HG03064 (cell line): ENCODE measurements around the gene TMTC1.
"Not testable (repeated sequence)": the region's sequence is repeated elsewhere in the genome, so short reads cannot be mapped to it uniquely, and the experiment has no call there.

Experiments used
- ATAC-seq: cut with Tn5 transposase; IDR thresholded peaks from one replicate; pipeline ENCODE4 v1.9.1; 2021; ENCODE audit warnings: low read depth; ENCODE audit not compliant: unreplicated experiment

The TMTC1 gene

DNA sequence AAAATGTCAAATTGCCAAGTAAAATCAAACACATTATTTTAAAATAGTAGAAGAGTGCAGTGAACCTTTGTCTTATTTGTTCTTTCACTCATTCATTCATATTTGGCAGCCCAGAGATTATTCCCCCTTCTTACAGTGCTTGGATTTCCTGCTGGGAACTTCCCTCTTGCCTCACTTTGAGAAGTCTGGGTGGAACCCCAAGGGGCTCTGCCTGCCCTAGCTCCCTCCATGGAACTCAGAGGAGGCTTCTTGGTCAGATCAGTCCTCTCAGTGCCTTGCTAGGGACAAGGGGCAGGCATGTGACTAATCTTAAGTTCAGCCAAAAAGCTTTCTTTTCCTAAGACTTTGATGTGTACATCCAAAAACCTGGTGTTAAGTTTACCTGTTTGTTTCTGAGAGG, 201.6 kb downstream of the TMTC1 start:
- no peak for ATAC-seq

DNA sequence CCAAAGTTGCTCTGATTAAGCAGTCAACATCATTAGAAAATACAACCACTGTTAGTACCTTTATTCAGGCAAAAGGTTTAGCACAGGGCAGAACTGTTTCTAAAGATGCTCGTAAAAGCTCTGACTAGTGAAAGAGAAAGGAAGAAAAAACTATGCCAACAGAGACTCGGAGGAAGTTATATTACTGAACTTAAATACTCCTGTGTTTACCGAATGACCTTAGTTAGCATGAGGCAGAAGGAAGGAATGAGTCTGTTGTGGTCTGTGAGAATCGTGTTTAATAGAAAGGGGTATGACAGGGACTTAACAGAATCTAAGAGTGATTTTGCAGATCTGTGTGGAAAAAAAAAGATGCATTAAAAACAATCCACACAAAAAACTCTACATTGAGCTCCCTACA, 202.1 kb downstream of the TMTC1 start:
- no peak for ATAC-seq

DNA sequence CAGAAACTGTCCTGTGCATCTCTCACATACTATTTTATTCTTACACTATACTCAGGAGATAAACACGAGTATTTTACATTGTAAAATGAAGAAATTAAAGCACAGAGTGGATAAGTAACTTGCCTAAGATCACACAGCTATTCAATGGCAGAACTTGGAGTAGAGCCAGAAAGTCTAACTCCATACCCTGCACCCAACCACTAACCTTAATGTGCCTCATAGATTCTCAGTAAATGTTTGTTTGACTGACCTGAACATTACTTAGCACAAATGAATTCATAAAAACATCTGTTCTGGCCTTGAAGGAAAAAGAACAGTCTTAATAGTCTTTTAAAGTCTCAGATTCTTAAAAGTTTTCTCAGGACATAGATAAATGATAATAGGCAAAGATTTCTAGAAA, 202.8 kb downstream of the TMTC1 start:
- no peak for ATAC-seq

DNA sequence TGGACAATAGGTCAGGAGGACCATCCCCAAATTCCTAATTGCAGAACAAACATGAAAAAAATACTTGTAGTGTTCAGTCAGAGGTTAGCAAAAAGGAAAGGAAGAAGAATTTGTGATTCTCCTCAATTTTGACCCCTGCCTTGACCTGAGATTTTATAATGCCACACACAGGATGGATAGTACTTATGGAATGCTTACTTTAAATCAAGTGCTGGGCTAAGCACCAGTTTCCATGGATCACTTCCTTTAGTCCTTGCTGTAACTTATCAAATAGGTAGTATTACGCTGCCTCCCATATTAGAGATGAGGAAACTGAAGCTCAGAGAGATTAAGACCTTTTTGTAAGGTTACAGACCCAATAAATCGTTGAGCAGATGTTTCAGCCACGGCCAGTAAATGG, 205.0 kb downstream of the TMTC1 start:
- no peak for ATAC-seq

DNA sequence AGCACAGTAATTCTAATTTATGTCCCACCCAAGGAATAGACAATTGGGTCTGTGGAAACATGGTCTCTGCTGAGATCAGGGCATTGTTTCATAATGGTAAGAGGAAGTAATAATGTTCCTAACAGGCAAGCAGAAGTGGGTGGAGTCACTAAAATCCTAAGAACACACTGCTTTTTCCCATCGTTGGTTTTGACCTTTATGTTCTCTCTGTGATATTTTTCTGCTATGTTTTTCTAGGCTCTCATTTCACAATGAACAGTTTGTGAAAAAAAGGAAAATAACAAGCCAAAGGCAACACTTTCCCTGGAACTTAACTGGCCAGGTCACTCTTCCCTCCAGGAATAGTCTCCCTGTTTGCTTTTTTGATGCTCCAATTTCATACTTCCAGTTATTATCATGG, 205.7 kb downstream of the TMTC1 start:
- ATAC-seq: no peak

DNA sequence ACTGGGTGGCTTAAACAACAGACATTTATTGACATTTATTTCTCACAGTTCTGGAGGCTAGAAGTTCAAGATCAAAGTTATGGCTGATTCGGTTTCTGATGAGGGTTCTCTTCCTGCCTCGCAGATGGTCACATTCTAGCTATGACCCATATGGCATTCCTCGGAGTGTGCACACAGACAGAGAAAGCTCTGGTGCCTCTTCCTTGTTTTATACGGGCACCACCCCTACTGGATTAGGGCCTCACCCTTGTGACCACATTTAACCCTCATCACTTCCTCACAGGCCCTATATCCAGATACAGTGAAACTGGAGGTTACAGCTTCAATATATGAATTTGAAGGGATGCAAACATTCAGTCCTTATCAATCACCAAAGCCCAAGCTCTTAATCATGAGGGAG, 209.2 kb downstream of the TMTC1 start:
- ATAC-seq: no peak

DNA sequence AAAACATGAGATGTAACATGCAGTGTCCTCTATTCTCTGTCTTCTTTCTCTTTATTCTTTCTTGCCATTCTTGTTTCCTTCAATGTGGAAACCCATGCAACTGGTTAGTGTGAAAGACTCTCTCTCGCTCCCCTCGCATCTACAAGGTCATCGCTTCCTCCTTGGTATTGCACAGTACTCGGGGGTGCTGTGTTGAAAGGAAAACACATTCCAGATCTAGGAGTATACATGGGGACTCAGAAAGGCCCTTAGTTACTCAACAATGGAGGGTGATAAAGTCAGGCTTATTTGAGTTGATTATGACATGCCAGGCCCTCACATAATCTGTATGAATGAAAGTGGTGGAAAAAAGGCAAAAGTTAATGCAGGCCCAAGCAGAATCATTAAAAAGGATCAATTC, 210.8 kb downstream of the TMTC1 start:
- ATAC-seq: no peak

DNA sequence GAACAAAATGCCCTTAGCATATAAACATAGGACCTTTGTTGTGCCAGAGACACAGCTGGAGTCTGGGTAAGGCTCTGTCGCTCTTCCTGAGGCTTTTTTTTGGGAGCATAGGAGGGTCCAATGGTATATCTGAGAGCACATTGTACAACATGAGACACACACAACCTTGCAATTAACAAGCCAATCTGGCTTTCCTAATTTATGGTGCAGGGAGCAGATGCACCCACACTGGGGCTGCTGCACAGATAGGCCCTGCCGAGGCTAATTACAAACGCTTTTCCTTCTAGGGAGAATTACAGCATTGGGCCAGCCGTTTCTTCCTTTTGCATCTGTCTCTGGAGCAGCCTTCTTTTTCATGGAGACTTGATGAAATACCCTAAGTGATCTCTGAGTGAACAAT, 211.3 kb downstream of the TMTC1 start:
- ATAC-seq: no peak

DNA sequence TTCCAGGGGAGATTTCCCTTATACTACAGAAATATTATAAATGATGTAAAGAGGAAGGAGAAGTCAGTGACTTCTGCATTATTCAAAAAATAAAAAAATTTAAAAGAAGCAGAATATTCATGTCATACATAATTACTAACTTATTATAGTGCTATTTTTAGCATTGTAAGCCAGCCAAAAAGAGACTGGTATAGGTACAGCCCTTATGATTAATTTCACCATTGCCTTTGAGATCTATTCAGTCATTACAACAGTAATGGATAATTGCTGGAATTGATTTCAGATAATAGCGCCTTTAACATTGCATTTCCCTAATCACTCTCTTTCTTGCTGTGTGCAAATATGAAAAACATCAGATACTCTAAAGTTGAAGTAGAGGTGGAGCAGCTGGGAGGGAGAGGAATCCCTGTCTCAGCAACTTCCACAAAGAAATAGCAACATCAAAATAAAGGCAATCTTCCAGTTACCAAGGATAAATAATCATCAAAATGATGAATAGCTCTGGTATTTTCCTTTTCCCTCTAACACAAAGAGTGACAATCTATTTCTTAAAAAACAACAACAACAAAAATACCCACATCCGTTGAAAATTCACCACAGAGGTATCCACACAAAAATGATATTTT, 214.5 kb downstream of the TMTC1 start:
- ATAC-seq: no peak

DNA sequence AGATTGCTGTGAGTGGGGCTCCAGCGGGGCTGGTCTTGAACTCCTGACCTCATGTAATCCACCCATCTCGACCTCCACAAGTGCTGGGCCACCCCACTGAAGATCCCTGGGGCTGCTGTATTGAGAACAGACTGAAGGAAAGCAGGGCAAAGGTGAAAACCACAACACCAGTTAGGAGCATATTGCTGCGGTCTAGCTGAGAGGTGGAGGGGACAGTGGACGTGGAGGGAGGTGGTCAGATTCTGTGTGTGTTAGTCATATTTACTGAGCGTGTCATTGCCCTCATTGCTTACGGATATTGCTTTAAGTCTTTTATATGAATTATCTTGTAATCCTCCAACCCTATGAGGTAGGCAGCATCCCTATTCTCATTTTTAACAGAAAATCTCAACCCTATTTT, 217.3 kb downstream of the TMTC1 start:
- ATAC-seq: no peak

DNA sequence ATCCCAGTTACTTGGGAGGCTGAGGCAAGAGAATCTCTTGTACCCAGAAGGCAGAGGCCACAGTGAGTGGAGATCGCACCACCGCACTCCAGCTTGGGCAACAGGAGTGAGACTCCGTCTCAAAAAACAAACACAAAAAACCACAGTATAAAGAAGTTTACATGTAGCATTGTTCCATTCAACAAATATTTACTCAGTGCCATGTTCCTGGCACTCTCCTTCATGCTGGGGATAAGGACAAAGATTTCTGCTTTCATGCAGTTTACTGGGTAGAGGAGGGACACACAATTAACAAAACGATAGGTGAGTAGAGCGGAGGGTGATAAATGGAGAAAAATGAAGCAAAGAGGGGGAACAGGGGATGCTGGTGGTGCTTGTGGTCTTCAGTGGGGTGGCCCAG, 218.0 kb downstream of the TMTC1 start:
- no peak for ATAC-seq

DNA sequence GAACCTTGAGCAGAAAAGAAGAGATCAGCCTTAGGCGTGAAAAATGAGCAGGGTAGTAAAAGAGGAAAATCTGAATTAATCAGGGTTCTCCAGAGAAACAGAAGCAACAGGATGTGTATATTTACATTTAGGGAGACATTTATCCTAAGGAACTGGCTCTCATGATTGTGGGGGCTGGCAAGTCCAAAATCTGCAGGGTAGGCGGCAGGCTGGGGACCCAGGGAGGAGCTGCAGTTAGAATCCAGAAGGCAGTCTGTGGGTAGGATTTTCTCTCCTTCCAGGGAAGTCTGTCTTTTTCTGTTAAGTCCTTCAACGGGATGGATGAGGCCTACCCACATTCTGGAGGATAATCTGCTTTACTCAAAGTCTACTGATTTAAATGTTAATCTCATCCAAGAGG, 218.8 kb downstream of the TMTC1 start:
- ATAC-seq: no peak

DNA sequence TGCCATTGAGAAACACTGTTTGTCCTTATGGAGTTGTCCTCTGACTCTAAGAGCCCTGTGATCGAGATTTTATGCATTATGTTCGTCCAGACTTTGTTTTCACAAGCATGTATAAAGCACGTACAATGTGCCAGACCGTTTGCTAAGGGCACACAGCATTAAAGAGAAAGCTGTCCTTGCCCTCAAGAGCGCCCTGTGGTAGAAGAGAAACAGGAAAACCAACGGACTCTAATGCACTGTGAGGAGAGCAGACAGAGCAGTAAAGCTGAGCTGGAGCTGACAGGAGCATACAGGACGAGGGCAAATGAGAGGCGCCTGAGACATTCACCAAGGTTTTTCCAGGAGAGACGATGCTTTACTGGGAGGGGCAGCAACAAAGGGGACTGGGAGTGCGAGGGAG, 220.1 kb downstream of the TMTC1 start:
- no peak for ATAC-seq

DNA sequence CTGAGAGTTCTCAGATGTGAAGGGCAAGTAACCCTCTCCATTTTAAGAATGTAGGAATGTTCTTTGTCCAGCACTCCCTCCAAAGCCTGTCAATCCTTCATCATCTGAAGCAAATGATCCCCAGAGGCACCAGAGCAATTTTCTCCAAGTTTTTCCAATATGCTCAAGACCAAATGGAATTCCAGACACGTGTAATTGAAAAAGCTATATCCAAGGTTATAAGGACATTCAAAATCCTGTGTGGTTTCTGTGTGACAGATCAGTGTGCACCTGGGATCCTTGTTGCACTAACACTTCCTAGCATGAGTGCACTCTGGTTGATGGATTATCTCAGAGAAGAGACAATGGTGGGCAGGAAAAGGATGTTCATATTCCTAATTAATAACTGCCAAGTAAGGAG, 220.7 kb downstream of the TMTC1 start:
- no peak for ATAC-seq

DNA sequence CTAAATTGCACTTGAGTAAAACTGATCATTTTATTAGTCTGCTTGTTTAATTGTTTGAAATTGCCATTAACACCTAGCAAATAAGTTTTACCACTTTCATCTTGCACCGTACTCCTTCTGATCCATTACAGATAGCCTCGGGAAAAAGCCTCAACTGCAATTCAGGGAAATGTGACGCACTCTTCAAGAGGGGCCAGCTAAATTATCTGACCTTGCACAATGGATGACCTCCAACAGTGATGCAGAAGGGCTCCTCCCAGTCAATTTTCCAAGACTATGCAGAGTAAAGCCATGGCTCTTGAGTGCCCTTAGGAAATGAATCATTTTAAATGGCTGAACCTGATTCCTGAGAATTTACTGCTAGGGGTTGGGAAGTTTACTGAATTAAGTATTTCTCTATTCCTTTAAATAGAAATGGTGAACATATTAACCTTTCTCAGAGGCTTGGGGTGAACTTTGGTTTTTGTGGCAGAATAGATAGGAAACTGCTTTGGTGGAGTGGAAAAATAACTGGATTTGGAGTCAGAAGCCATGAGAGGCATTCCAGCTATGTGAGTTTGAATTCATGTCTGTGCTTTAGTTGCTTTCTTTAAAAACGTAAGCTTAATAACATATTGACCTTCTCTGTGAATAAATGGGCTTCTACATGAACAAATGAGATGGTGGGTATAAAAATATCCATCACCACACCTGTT, 221.5 kb downstream of the TMTC1 start:
- ATAC-seq: no peak

DNA sequence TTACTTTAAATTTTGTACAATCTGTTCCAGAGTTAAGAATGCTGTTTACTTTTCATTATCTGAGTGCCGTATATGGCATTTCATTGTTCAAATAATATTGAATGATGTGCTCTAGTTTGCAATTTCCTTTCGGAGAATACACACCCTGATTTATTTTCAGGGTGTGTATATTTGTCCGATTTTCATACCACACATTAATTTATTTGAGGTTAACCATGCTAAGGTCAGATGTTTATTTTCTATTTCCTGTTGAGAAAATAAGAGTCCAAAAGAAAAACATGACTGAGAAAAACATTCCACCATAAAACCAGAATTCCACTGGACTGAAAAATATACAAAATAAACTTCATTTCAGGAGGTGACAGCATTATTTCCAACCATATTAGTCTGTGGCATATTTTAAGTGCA, 222.1 kb downstream of the TMTC1 start:
- ATAC-seq: no peak

DNA sequence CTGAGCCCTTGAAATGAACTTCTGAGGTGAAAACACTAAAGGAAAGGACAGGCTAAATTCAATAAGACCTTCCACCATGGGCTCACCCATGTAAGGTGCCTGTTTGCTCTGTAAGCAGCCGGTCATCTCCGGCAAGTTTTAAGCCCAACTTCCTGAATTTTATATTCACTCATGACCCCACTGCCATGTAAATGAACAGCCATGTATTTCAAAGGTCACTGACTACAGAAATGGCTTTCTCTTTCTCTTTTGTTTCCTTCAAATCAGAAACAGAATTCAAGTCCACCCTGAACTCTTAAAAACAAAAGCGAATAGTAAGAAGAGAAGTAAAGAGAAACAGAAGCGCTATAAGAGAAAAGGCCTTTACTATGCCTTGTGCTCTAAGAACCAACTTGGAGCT, 224.5 kb downstream of the TMTC1 start:
- no peak for ATAC-seq

DNA sequence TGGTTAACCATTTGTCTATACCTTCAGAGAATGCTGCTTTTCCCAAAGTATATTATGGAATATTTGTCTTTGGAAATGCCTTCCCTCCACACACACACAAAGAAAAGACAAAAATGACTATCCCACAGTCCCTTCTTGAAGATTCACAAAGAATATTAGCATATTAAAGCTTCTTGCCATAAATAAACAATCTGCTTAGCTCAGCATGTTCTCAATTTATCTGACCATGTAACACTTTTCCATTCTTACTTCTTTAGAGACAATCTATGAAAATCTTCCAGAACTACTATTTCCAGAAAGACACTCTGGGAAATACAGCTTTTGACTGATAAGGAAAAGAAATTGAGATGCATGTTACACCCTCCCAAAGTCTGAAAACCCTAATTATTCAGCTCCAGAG, 227.4 kb downstream of the TMTC1 start:
- ATAC-seq: no peak

DNA sequence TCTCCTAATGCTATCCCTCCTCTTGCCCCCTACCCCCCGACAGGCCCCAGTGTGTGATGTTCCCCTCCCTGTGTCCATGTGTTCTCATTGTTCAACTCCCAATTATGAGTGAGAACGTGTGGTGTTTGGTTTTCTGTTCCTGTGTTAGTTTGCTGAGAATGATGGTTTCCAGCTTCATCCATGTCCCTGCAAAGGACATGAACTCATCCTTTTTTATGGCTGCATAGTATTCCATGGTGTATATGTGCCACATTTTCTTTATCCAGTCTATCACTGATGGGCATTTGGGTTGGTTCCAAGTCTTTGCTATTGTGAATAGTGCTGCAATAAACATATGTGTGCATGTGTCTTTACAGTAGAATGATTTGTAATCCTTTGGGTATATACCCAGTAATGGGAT, 228.3 kb downstream of the TMTC1 start:
- ATAC-seq: not testable (repeated sequence)

DNA sequence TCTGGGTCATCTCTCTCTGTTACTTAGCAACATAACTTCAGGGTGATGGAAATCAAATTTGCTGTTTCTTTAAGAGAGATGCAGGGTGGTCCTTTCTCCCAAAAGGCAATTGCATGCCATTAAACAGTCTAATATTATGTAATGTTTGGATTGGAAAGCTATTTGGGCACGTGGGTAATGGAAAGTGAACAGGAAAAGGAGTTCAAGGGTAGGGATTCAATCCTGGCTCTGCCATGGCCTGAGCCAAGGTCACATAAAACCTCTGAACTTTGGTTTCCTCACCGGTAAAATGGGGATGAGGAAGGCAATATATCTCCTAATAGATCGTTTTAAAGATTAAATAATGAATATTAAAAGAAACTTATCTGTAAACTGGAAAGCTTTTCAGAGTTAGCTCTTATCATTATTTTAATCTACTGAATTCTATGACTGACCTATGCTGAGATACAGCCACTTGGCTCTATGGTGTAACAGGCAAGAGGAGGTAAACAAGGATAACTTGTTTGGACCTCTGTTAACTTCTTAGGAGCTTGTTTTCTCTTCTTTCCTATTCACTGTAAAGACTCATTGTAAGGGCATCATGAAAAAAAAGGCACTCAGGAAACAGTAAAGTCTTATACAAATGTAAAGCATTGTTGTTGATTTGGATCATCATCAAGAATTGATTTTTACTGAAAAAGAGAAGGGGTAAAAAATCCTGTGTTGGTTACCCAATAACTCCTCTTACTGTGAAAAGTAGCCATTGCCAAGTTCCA, 230.6 kb downstream of the TMTC1 start:
- no peak for ATAC-seq

DNA sequence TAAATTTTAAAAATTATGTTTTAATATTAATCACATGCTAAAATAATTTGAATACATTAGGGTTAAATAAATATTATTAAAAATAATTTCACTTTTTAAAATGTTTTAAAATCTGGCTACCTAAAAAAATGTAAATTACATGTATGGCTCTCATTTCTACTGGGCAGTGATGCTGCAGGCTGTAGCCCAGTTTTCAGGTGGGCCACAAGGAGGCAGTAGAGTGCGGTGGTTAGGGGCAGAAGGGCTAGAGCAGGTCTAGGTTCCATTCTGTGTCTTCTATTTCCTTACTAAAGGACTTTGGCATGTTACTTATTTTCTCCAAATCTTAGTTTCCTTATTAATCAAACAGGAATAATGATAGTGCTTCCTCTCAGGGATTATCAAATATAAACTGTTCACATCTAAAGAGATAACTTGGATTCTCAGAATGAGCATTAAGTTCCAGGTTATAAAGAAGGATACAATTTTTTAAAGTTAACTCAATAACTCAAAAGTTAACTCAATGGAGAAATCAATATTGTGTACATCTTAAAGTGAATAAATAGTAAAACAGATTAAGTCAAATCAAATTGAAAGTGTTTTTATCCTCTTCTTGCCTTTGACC, 231.3 kb downstream of the TMTC1 start:
- ATAC-seq: no peak

DNA sequence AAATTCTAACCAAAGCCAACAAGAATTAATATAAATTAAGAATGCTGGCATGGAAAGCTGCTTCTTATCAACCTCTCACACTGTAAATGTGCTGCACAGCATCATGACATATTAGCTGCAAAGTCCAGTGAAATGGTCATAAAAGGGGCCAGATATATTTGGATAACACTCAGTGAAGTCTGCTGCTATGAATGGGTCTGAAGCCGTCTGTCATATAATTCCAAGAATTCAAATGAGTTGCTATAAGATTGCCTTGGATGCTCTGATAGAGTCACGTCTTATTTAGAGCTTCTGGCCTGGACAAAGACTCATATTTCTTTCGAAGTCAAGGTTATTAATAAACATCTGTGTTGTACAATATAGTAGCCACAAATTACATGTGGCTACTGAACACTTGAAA, 231.9 kb downstream of the TMTC1 start:
- ATAC-seq: no peak
